HCT116 (cell line): ENCODE results near the gene FGD4. TPM values are rescaled to one million over a fixed set of nuclear protein-coding genes. Genes with fewer than 3 reads are reported as not detected.

Experiments
- ATAC-seq: fragments of 200-7000 bp; cut with Tn5 transposase; 2 replicates; pipeline ENCODE4 v1.9.1; 2020; ENCODE audit warnings: mild to moderate bottlenecking, moderate library complexity
- BruUV-seq: library from RNA; stranded (reverse); fragments of 400-500 nt; replicated peaks from 2 replicates; lab custom pipeline; 2021; lab: Mats Ljungman, UMichigan
- CTCF ChIA-PET: fragments of 300-600 bp; sonication (Branson Sonifier 250); formaldehyde crosslinking; loops from one replicate; lab custom pipeline; 2021; ENCODE audit warnings: antibody characterized with exemption; lab: Charles Lee
- POLR2A ChIA-PET: fragments of 300-600, 350-600 bp; sonication (Branson Sonifier 250); formaldehyde crosslinking; loops from one replicate; lab custom pipeline; 2021; ENCODE audit warnings: antibody characterized with exemption; lab: Charles Lee
- RAD21 ChIA-PET, 2 experiments: fragments of 300-600 bp; sonication (Branson Sonifier 250); formaldehyde crosslinking; loops; one replicate each; lab custom pipeline; 2023; ENCODE audit warnings: low total read pairs in 2 of 2; ENCODE audit not compliant: uncharacterized antibody in 2 of 2, unreplicated experiment in 2 of 2, low non-redundant PET in 1 of 2; lab: Charles Lee
- DNase-seq: peaks from one replicate; pipeline ENCODE4 v3.0.0-alpha.2; 2010; ENCODE audit warnings: low read depth, low spot score
- H2AFZ ChIP-seq: fragments of 200-600 bp; shearing (Covaris generic), sonication (generic); 2 replicates; pipeline ENCODE4 v1.6.1; 2017; ENCODE audit warnings: low read depth, mixed run types, mixed read lengths, antibody characterized with exemption, low read length; ENCODE audit not compliant: poor library complexity, severe bottlenecking
- H3K27ac ChIP-seq: 2 replicates; pipeline ENCODE4 v1.5.1; 2012; ENCODE audit warnings: low read depth, low read length
- H3K27me3 ChIP-seq: fragments of 200-600 bp; sonication (generic); 2 replicates; pipeline ENCODE4 v1.6.1; 2016; ENCODE audit warnings: mixed run types, low read length, mixed read lengths; ENCODE audit not compliant: insufficient read depth
- H3K36me3 ChIP-seq, 2 experiments: fragments of 200-500 bp in 1 of 2; fragments of 200-600 bp in 1 of 2; sonication (Bioruptor generic) in 1 of 2; sonication (generic) in 1 of 2; 2 replicates each; pipeline versions ENCODE4 v1.5.1 to v1.6.1; 2014 to 2016; ENCODE audit warnings: low read length in 2 of 2, inconsistent platforms in 1 of 2, mixed read lengths in 1 of 2, mixed run types in 1 of 2; ENCODE audit not compliant: insufficient read depth in 2 of 2, control insufficient read depth in 1 of 2
- H3K4me1 ChIP-seq, 2 experiments: fragments of 200-600 bp in 1 of 2; sonication (generic) in 1 of 2; 2 replicates each; pipeline versions ENCODE4 v1.5.1 to v1.6.1; 2012 to 2017; ENCODE audit warnings: low read length in 2 of 2, inconsistent platforms in 1 of 2, mild to moderate bottlenecking in 1 of 2, mixed read lengths in 1 of 2, mixed run types in 1 of 2, moderate library complexity in 1 of 2; ENCODE audit not compliant: insufficient read depth in 2 of 2, control insufficient read depth in 1 of 2
- H3K4me2 ChIP-seq: fragments of 200-600 bp; sonication (generic); 2 replicates; pipeline ENCODE4 v1.6.1; 2017; ENCODE audit warnings: mixed run types, low read length, mixed read lengths
- H3K4me3 ChIP-seq, 2 experiments: fragments of 200-600 bp in 1 of 2; sonication (generic) in 1 of 2; replicated peaks in 1 of 2; 2 replicates each; pipeline ENCODE4 v1.5.1; 2011 to 2016; ENCODE audit warnings: low read length in 2 of 2, control low read depth in 1 of 2, low read depth in 1 of 2, mild to moderate bottlenecking in 1 of 2, mixed read lengths in 1 of 2, mixed run types in 1 of 2
- H3K79me2 ChIP-seq: fragments of 200-600 bp; sonication (generic); 2 replicates; pipeline ENCODE4 v1.6.1; 2017; ENCODE audit warnings: mild to moderate bottlenecking, mixed run types, low read length, moderate library complexity, mixed read lengths; ENCODE audit not compliant: insufficient read depth
- H3K9ac ChIP-seq: fragments of 200-600 bp; sonication (generic); 2 replicates; pipeline ENCODE4 v1.6.1; 2016; ENCODE audit warnings: low read length, mixed read lengths
- H3K9me2 ChIP-seq: fragments of 200-600 bp; sonication (generic), shearing (Covaris generic); 2 replicates; pipeline ENCODE4 v1.6.1; 2017; ENCODE audit warnings: mixed run types, mild to moderate bottlenecking, moderate library complexity; ENCODE audit not compliant: insufficient read depth
- H3K9me3 ChIP-seq, 2 experiments: fragments of 200-500 bp in 1 of 2; fragments of 200-600 bp in 1 of 2; sonication (Bioruptor generic) in 1 of 2; sonication (generic) in 1 of 2; 2 replicates each; pipeline ENCODE4 v1.6.1; 2014 to 2017; ENCODE audit warnings: low read length in 2 of 2, mixed read lengths in 2 of 2, inconsistent platforms in 1 of 2, low read depth in 1 of 2, mild to moderate bottlenecking in 1 of 2, mixed run types in 1 of 2, moderate library complexity in 1 of 2; ENCODE audit not compliant: control insufficient read depth in 1 of 2, insufficient read depth in 1 of 2
- H4K20me1 ChIP-seq: fragments of 200-600 bp; sonication (generic), shearing (Covaris generic); 2 replicates; pipeline ENCODE4 v1.6.1; 2017; ENCODE audit warnings: mixed run types, mild to moderate bottlenecking, moderate library complexity; ENCODE audit not compliant: insufficient read depth
- ELF1 ChIP-seq: IDR thresholded peaks from 2 replicates; pipeline ENCODE4 v1.6.1; 2012; ENCODE audit warnings: low read depth, borderline replicate concordance
- EZH2 ChIP-seq: fragments of 200-600 bp; sonication (generic); IDR thresholded peaks from 2 replicates; pipeline ENCODE4 v1.6.1; 2017; ENCODE audit warnings: antibody characterized with exemption, mixed run types
- FOSL1 ChIP-seq: IDR thresholded peaks from 2 replicates; pipeline ENCODE4 v1.6.1; 2012; ENCODE audit warnings: low read depth
- POLR2A ChIP-seq: IDR thresholded peaks from 2 replicates; pipeline ENCODE4 v1.7.0; 2011; ENCODE audit warnings: borderline replicate concordance; ENCODE audit not compliant: insufficient read depth, insufficient read length; ENCODE audit errors: extremely low read depth
- RAD21 ChIP-seq: IDR thresholded peaks from 2 replicates; pipeline ENCODE4 v1.6.1; 2012; ENCODE audit warnings: low read depth, mild to moderate bottlenecking
- SIN3A ChIP-seq: IDR thresholded peaks from 2 replicates; pipeline ENCODE4 v1.6.1; 2012; ENCODE audit warnings: low read depth
- SP1 ChIP-seq: IDR thresholded peaks from 2 replicates; pipeline ENCODE4 v1.6.1; 2012; ENCODE audit warnings: low read depth
- SRF ChIP-seq: IDR thresholded peaks from 2 replicates; pipeline ENCODE4 v1.6.1; 2012; ENCODE audit warnings: low read depth
- intact Hi-C: fragments of 100-400 bp; cut with micrococcal nuclease; formaldehyde crosslinking; loops from 2 replicates; pipeline ENCODE4 v1.10.0; 2022
- total RNA-seq: library from RNA; stranded (reverse); gene quantifications from one replicate; pipeline ENCODE4 v1.2.1, GENCODE V29; 2021; ENCODE audit not compliant: unreplicated experiment
- TF ChIP-seq, protein P1 (sequence below): IDR thresholded peaks from 2 replicates; pipeline ENCODE4 v1.6.1; 2012
- TF ChIP-seq, protein P2 (sequence below): IDR thresholded peaks from 2 replicates; pipeline ENCODE4 v1.6.1; 2012; ENCODE audit warnings: low read depth
- TF ChIP-seq, protein P3 (sequence below), 3 experiments: fragments of 200-600 bp in 1 of 3; sonication (generic) in 1 of 3; IDR thresholded peaks in 2 of 3; conservative IDR thresholded peaks in 1 of 3; 2 replicates each; pipeline ENCODE4 v1.5.1; 2012 to 2017; ENCODE audit warnings: low read depth in 2 of 3, low read length in 2 of 3, antibody characterized with exemption in 1 of 3, borderline replicate concordance in 1 of 3, control low read depth in 1 of 3, mild to moderate bottlenecking in 1 of 3, mixed read lengths in 1 of 3, mixed run types in 1 of 3, moderate library complexity in 1 of 3; ENCODE audit not compliant: insufficient read depth in 1 of 3

Gene FGD4
- total RNA-seq, 1 experiment from 2014 or later, result 7.7 TPM

DNA sequence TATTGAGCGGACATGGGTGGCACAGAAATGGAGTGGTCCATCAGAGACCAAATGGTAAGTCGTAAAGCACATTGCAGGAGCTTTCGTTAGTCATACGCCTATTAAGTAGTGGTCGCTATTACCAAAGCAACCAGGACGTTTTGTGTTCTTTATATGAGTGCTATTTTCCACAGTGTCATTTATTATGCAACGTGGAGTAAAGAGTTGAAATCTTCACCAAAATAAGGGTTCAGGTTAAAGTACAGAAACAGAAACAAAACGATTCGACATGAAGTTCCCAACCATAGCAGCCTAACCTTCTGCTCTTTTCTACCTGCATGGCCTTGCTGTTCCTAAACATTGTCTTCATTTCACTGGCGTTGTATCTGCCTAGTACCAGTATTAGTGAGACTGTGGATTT, 20.1 kb upstream of the FGD4 start:
- no peaks in the 10 kb centered on the region for H3K4me1 ChIP-seq
- no peak for ATAC-seq
- H3K9me3 ChIP-seq, result no peaks in the 10 kb centered on the region
- ChIA-PET POLR2A (no interaction called here), RAD21 (no interaction called here), CTCF (no interaction called here)
- no peak overlapping the region for H3K27ac ChIP-seq
- no peak for TF ChIP-seq EZH2
- TF ChIP-seq FOSL1, result no peak
- TF ChIP-seq, protein P1, sequence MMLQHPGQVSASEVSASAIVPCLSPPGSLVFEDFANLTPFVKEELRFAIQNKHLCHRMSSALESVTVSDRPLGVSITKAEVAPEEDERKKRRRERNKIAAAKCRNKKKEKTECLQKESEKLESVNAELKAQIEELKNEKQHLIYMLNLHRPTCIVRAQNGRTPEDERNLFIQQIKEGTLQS, result no peak
- TF ChIP-seq SRF, result no peak
- TF ChIP-seq, protein P2, sequence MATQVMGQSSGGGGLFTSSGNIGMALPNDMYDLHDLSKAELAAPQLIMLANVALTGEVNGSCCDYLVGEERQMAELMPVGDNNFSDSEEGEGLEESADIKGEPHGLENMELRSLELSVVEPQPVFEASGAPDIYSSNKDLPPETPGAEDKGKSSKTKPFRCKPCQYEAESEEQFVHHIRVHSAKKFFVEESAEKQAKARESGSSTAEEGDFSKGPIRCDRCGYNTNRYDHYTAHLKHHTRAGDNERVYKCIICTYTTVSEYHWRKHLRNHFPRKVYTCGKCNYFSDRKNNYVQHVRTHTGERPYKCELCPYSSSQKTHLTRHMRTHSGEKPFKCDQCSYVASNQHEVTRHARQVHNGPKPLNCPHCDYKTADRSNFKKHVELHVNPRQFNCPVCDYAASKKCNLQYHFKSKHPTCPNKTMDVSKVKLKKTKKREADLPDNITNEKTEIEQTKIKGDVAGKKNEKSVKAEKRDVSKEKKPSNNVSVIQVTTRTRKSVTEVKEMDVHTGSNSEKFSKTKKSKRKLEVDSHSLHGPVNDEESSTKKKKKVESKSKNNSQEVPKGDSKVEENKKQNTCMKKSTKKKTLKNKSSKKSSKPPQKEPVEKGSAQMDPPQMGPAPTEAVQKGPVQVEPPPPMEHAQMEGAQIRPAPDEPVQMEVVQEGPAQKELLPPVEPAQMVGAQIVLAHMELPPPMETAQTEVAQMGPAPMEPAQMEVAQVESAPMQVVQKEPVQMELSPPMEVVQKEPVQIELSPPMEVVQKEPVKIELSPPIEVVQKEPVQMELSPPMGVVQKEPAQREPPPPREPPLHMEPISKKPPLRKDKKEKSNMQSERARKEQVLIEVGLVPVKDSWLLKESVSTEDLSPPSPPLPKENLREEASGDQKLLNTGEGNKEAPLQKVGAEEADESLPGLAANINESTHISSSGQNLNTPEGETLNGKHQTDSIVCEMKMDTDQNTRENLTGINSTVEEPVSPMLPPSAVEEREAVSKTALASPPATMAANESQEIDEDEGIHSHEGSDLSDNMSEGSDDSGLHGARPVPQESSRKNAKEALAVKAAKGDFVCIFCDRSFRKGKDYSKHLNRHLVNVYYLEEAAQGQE, result no peak
- no peak for TF ChIP-seq RAD21
- no peak for TF ChIP-seq SIN3A
- no peak for TF ChIP-seq POLR2A
- TF ChIP-seq, protein P3, sequence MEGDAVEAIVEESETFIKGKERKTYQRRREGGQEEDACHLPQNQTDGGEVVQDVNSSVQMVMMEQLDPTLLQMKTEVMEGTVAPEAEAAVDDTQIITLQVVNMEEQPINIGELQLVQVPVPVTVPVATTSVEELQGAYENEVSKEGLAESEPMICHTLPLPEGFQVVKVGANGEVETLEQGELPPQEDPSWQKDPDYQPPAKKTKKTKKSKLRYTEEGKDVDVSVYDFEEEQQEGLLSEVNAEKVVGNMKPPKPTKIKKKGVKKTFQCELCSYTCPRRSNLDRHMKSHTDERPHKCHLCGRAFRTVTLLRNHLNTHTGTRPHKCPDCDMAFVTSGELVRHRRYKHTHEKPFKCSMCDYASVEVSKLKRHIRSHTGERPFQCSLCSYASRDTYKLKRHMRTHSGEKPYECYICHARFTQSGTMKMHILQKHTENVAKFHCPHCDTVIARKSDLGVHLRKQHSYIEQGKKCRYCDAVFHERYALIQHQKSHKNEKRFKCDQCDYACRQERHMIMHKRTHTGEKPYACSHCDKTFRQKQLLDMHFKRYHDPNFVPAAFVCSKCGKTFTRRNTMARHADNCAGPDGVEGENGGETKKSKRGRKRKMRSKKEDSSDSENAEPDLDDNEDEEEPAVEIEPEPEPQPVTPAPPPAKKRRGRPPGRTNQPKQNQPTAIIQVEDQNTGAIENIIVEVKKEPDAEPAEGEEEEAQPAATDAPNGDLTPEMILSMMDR (IDR thresholded peaks at IDR 0.05 in 2 of 3, conservative IDR thresholded peaks at IDR 0.05 in 1 of 3; ENCODE audit: borderline replicate concordance in 1 of 3, insufficient read depth in 1 of 3, low read depth in 2 of 3, low read length in 2 of 3), result no peak
- no peak for TF ChIP-seq ELF1
- no peak for TF ChIP-seq SP1
- H3K4me2 ChIP-seq, result no peak overlapping the region
- no peaks in the 10 kb centered on the region for H3K27me3 ChIP-seq
- no peaks in the 10 kb centered on the region for H3K9me2 ChIP-seq
- no peak for DNase-seq
- no peak overlapping the region for H3K9ac ChIP-seq
- no TSS peak for BruUV-seq
- no peak overlapping the region for H2AFZ ChIP-seq
- no peaks in the 10 kb centered on the region for H4K20me1 ChIP-seq
- H3K36me3 ChIP-seq, result no peaks in the 10 kb centered on the region
- H3K4me3 ChIP-seq, result no peak overlapping the region
- intact Hi-C loops, result no loop called here
- no peaks in the 10 kb centered on the region for H3K79me2 ChIP-seq
